K562 (cell line): ENCODE data around the gene HIPK2. TPM values are rescaled to one million over a fixed set of nuclear protein-coding genes. Genes with fewer than 3 reads are reported as not detected.

Source experiments
- ARID1B ChIP-seq: fragments of 450-650 bp; IDR thresholded peaks from 2 replicates; pipeline ENCODE4 v1.6.1; 2016; ENCODE audit warnings: antibody characterized with exemption, mild to moderate bottlenecking, inconsistent platforms
- CBX1 ChIP-seq: sonication (generic); IDR thresholded peaks from 2 replicates; pipeline ENCODE4 v1.6.1; 2016; ENCODE audit warnings: antibody characterized with exemption, low read depth, mild to moderate bottlenecking
- CC2D1A ChIP-seq: fragments of 450-650 bp; IDR thresholded peaks from 2 replicates; pipeline ENCODE4 v1.6.1; 2017; ENCODE audit warnings: mild to moderate bottlenecking
- CCAR2 ChIP-seq: fragments of 200-400 bp; formaldehyde crosslinking; IDR thresholded peaks from 2 replicates; pipeline ENCODE4 v1.6.1; 2017; ENCODE audit warnings: mild to moderate bottlenecking, low read depth, low read length
- E2F3 ChIP-seq: fragments of 250-450 bp; sonication (Bioruptor Pico); IDR thresholded peaks from 2 replicates; pipeline ENCODE4 v1.4.0; 2020; ENCODE audit warnings: mild to moderate bottlenecking
- EGR1 ChIP-seq: fragments of 450-650 bp; conservative IDR thresholded peaks from 2 replicates; pipeline ENCODE4 v1.6.1; 2017; ENCODE audit warnings: mild to moderate bottlenecking
- ELF2 ChIP-seq: fragments of 250-450 bp; sonication (Bioruptor Pico); IDR thresholded peaks from 2 replicates; pipeline ENCODE4 v1.5.0; 2021; ENCODE audit warnings: mild to moderate bottlenecking
- ETS2 ChIP-seq: IDR thresholded peaks from 2 replicates; pipeline ENCODE4 v1.6.1; 2016; ENCODE audit warnings: borderline replicate concordance, missing genetic modification characterization, mild to moderate bottlenecking, moderate library complexity, missing compliant biosample characterization; ENCODE audit not compliant: poor library complexity, severe bottlenecking
- ETV6 ChIP-seq, 3 experiments: fragments of 150-350 bp in 1 of 3; sonication (generic) in 1 of 3; formaldehyde crosslinking in 1 of 3; IDR thresholded peaks; 2 replicates each; pipeline versions ENCODE4 v1.6.1 to v1.8.0; 2014 to 2022; ENCODE audit warnings: borderline replicate concordance in 2 of 3, low read depth in 2 of 3, antibody characterized with exemption in 1 of 3, low read length in 1 of 3, mild to moderate bottlenecking in 1 of 3, missing genetic modification reagents in 1 of 3
- GABPB2 ChIP-seq: fragments of 250-450 bp; sonication (Bioruptor Pico); conservative IDR thresholded peaks from 2 replicates; pipeline ENCODE4 v1.5.1; 2021; ENCODE audit warnings: mild to moderate bottlenecking
- MXI1 ChIP-seq: IDR thresholded peaks from 2 replicates; pipeline ENCODE4 v1.6.1; 2011; ENCODE audit warnings: low read depth, mild to moderate bottlenecking, improper control_type of control experiment, low read length
- POLR3A ChIP-seq: IDR thresholded peaks from 2 replicates; pipeline ENCODE4 v1.6.1; 2011; ENCODE audit warnings: borderline replicate concordance, mild to moderate bottlenecking, moderate library complexity; ENCODE audit not compliant: insufficient read length, insufficient read depth; ENCODE audit errors: extremely low read depth
- POU5F1 ChIP-seq: fragments of 150-350 bp; IDR thresholded peaks from 2 replicates; pipeline ENCODE4 v1.6.1; 2014; ENCODE audit warnings: borderline replicate concordance, low read length, low read depth, mild to moderate bottlenecking; ENCODE audit not compliant: partially characterized antibody
- SRSF7 ChIP-seq: fragments of 200-400 bp; formaldehyde crosslinking; optimal IDR thresholded peaks from 2 replicates; pipeline ENCODE3; 2017; ENCODE audit warnings: mild to moderate bottlenecking, low read depth, low read length
- TEAD4 ChIP-seq, 2 experiments: sonication (generic) in 1 of 2; formaldehyde crosslinking in 1 of 2; IDR thresholded peaks; 2 replicates each; pipeline versions ENCODE4 v1.6.1 to v1.8.0; 2012 to 2022; ENCODE audit warnings: borderline replicate concordance in 1 of 2, inconsistent platforms in 1 of 2, low read length in 1 of 2, mild to moderate bottlenecking in 1 of 2, missing genetic modification reagents in 1 of 2
- ZNF121 ChIP-seq: sonication (generic); formaldehyde crosslinking; conservative IDR thresholded peaks from 2 replicates; pipeline ENCODE4 v1.8.0; 2022; ENCODE audit warnings: missing genetic modification reagents
- ZNF830 ChIP-seq: fragments of 250-450 bp; sonication (Bioruptor Pico); IDR thresholded peaks from 2 replicates; pipeline ENCODE4 v1.5.0; 2021; ENCODE audit warnings: mild to moderate bottlenecking
- polyA plus RNA-seq, 8 experiments: library from polyadenylated mRNA; depleted of rRNA in 4 of 8; stranded (reverse) in 5 of 8; unstranded in 3 of 8; fragments of >200 nt; fragmentation: Nextera tagmentation in 2 of 8; fragmentation: Illumina TruSeq in 1 of 8; extraction: Ambion mirVana in 2 of 8; extraction: Trizol in 1 of 8; gene quantifications; 2 replicates each; pipeline versions ENCODE4 v1.2.1 to v1.2.3, GENCODE V29; 2011 to 2014; ENCODE audit warnings: inconsistent platforms in 1 of 8, missing spikeins in 1 of 8
- total RNA-seq, 7 experiments: library from RNA; depleted of rRNA in 6 of 7; stranded (reverse); fragments of >200 nt in 6 of 7; fragmentation: Illumina TruSeq in 2 of 7; extraction: Trizol in 2 of 7; gene quantifications; 2 replicates each; pipeline versions ENCODE4 v1.2.1 to v1.2.3, GENCODE V29; 2011 to 2021; ENCODE audit warnings: low replicate concordance in 1 of 7
- TF ChIP-seq, protein P1 (sequence below), 2 experiments: IDR thresholded peaks; 2 replicates each; pipeline ENCODE4 v1.6.1; 2011; ENCODE audit warnings: borderline replicate concordance in 1 of 2, control low read depth in 1 of 2, low read depth in 1 of 2, low read length in 1 of 2, mild to moderate bottlenecking in 1 of 2, mixed read lengths in 1 of 2, moderate library complexity in 1 of 2; ENCODE audit not compliant: insufficient read depth in 1 of 2, insufficient read length in 1 of 2, poor library complexity in 1 of 2, severe bottlenecking in 1 of 2; ENCODE audit errors: extremely low read depth in 1 of 2
- TF ChIP-seq, protein P2 (sequence below), 3 experiments: fragments of 200-800 bp in 1 of 3; fragments of 250-450 bp in 1 of 3; fragments of 450-650 bp in 1 of 3; sonication (Bioruptor Pico) in 1 of 3; sonication (Bioruptor generic) in 1 of 3; formaldehyde crosslinking in 1 of 3; IDR thresholded peaks; 2 replicates each; pipeline versions ENCODE4 v1.6.1 to v1.8.0; 2016 to 2022; ENCODE audit warnings: mild to moderate bottlenecking in 2 of 3, missing genetic modification characterization in 2 of 3, missing compliant biosample characterization in 1 of 3, moderate library complexity in 1 of 3
- TF ChIP-seq, protein P3 (sequence below): fragments of 450-650 bp; conservative IDR thresholded peaks from 2 replicates; pipeline ENCODE4 v1.6.1; 2016; ENCODE audit warnings: missing genetic modification characterization, low read depth, mild to moderate bottlenecking, missing compliant biosample characterization, moderate library complexity

Gene HIPK2
- total and polyA plus RNA-seq, 9 of the 15 experiments (the other 6 are each of a cell fraction or from before 2014, with no cell fraction given) = 0.69 to 19.8 (median 5.1) TPM

DNA sequence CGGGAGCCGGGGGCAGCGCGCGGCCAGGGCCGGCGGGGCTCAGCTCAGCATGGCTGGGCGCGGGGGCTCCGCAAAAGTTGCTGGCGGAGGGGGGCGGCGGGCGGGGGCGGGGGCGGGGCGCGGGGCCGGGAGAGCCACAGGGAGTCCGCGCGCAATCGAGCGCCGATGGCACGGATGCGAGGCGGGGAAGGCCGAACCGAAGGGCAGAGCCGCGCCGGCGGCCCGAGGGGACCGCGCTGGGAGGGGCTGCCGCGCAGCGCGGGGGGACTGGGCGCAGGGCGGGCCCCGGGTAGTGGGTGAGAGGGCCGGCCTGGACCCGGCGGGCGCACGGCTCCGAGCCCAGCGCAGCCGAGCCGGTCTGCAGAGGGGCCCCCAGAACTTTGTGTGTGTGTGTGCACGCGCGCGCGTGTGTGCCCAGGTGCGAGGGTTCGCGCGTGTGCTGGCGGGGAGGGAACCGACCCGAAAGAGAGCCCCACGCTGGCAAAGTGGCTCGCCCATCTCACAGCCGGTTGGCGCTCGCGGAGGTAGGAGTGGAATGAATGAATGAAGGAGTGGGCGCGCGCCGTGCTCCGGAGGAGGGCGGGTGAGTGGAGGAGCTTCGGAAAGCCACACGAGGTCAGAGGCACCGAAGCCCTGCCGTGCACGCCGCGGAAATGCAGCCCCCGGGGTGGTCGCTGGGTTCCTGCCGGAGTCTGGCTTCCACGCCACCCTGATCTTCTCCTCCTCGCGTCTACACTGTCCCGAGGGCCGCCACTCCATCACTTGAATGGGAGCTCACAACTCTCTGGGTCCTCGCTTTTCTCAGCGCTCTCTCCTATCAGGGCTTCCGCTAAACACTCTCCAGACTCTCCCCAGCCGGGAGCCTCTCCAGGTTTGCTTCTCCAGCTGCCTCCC lies at the start of gene HIPK2 (continued):
- TF ChIP-seq, protein P1, sequence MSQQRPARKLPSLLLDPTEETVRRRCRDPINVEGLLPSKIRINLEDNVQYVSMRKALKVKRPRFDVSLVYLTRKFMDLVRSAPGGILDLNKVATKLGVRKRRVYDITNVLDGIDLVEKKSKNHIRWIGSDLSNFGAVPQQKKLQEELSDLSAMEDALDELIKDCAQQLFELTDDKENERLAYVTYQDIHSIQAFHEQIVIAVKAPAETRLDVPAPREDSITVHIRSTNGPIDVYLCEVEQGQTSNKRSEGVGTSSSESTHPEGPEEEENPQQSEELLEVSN (IDR thresholded peaks at IDR 0.05; ENCODE audit: borderline replicate concordance in 1 of 2, extremely low read depth in 1 of 2, insufficient read depth in 1 of 2, insufficient read length in 1 of 2, low read depth in 1 of 2, low read length in 1 of 2, poor library complexity in 1 of 2, severe bottlenecking in 1 of 2) = peak; percentile 92 to 95
- no peak for TF ChIP-seq ARID1B
- TF ChIP-seq ZNF830 (CRISPR knock-in tag) = no peak
- TF ChIP-seq SRSF7 = no peak
- TF ChIP-seq ELF2 (CRISPR knock-in tag) = no peak
- TF ChIP-seq CCAR2 = no peak
- TF ChIP-seq GABPB2 (CRISPR knock-in tag) = no peak
- TF ChIP-seq CBX1 = peak; percentile 51; the same call in 1 of the 2 replicates
- TF ChIP-seq MXI1 = no peak
- no peak for TF ChIP-seq POU5F1
- TF ChIP-seq EGR1 = peak; percentile 75
- TF ChIP-seq, protein P2, sequence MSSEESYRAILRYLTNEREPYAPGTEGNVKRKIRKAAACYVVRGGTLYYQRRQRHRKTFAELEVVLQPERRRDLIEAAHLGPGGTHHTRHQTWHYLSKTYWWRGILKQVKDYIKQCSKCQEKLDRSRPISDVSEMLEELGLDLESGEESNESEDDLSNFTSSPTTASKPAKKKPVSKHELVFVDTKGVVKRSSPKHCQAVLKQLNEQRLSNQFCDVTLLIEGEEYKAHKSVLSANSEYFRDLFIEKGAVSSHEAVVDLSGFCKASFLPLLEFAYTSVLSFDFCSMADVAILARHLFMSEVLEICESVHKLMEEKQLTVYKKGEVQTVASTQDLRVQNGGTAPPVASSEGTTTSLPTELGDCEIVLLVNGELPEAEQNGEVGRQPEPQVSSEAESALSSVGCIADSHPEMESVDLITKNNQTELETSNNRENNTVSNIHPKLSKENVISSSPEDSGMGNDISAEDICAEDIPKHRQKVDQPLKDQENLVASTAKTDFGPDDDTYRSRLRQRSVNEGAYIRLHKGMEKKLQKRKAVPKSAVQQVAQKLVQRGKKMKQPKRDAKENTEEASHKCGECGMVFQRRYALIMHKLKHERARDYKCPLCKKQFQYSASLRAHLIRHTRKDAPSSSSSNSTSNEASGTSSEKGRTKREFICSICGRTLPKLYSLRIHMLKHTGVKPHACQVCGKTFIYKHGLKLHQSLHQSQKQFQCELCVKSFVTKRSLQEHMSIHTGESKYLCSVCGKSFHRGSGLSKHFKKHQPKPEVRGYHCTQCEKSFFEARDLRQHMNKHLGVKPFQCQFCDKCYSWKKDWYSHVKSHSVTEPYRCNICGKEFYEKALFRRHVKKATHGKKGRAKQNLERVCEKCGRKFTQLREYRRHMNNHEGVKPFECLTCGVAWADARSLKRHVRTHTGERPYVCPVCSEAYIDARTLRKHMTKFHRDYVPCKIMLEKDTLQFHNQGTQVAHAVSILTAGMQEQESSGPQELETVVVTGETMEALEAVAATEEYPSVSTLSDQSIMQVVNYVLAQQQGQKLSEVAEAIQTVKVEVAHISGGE (CRISPR knock-in tag; IDR thresholded peaks at IDR 0.05) = peak in 1 of 3 experiments; percentile 35; a peak in 1 of 6 replicates
- TF ChIP-seq POLR3A = no peak
- TF ChIP-seq ZNF121 (CRISPR knock-in tag) = no peak
- TF ChIP-seq TEAD4 (IDR thresholded peaks at IDR 0.05; ENCODE audit: low read length) = no peak
- TF ChIP-seq TEAD4 (CRISPR knock-in tag; IDR thresholded peaks at IDR 0.05; ENCODE audit: borderline replicate concordance) = no peak
- TF ChIP-seq ETV6 (IDR thresholded peaks at IDR 0.05; ENCODE audit: borderline replicate concordance in 1 of 2, low read depth in 2 of 2, low read length in 1 of 2) = no peak
- TF ChIP-seq ETV6 (CRISPR knock-in tag; IDR thresholded peaks at IDR 0.05; ENCODE audit: borderline replicate concordance) = no peak; the same call in 1 of the 2 replicates
- TF ChIP-seq E2F3 (CRISPR knock-in tag) = no peak; the same call in none of the 2 replicates
- TF ChIP-seq, protein P3, sequence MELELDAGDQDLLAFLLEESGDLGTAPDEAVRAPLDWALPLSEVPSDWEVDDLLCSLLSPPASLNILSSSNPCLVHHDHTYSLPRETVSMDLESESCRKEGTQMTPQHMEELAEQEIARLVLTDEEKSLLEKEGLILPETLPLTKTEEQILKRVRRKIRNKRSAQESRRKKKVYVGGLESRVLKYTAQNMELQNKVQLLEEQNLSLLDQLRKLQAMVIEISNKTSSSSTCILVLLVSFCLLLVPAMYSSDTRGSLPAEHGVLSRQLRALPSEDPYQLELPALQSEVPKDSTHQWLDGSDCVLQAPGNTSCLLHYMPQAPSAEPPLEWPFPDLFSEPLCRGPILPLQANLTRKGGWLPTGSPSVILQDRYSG = no peak
- TF ChIP-seq ETS2 (tag) = no peak
- no peak for TF ChIP-seq CC2D1A
